ENCODE results near the gene KCNQ4.

KCNQ4 gene

GRCh38 chr1:40774266-40774998 is 9.2 kb upstream of the KCNQ4 start:
- Histone ChIP-seq H3K4me3 (ENCODE audit: low read depth in 1 of 2, low read length in 2 of 2) (no peak overlapping the region), H3K9ac (ENCODE audit: low read depth, low read length) (no peak overlapping the region), H3K79me2 (ENCODE audit: insufficient read depth, low read length) (no peaks in the 10 kb centered on the region), H2AFZ (ENCODE audit: low read depth, low read length) (no peak overlapping the region), H3K27ac (ENCODE audit: low read length) (no peak overlapping the region), H4K20me1 (ENCODE audit: insufficient read depth, low read length) (0 out of 2 replicates have a peak, but pooled peaks cover 5% of the 10 kb centered on the region), H3K36me3 (ENCODE audit: insufficient read depth, low read length) (peaks cover 52% of the 10 kb centered on the region), H3K27me3 (ENCODE audit: insufficient read depth, low read length, poor library complexity) (no peaks in the 10 kb centered on the region), H3K4me2 (ENCODE audit: insufficient read depth, low read length) (no peak overlapping the region), H3K4me1 (ENCODE audit: insufficient read depth, low read length) (no peaks in the 10 kb centered on the region), H3K9me3 (ENCODE audit: insufficient read depth, low read length, severe bottlenecking) (peaks cover 15% of the 10 kb centered on the region)
- ATAC-seq (ENCODE audit: insufficient read depth, low read depth) (peak; percentile 61; the same call in 2 of the 3 replicates), DNase-seq (peak; percentile 54)
- TF ChIP-seq EZH2 (IDR thresholded peaks at IDR 0.05; ENCODE audit: borderline replicate concordance, low read depth, low read length, severe bottlenecking), result no peak
- peak; percentile 76 for TF ChIP-seq CTCF (IDR thresholded peaks at IDR 0.05; ENCODE audit: borderline replicate concordance, extremely low read depth, low read length, poor library complexity, severe bottlenecking)

GRCh38 chr1:40776236-40777072 is 7.1 kb upstream of the KCNQ4 start:
- Histone ChIP-seq H3K27ac (ENCODE audit: low read length) (no peak overlapping the region), H3K79me2 (ENCODE audit: insufficient read depth, low read length) (no peaks in the 10 kb centered on the region), H3K36me3 (ENCODE audit: insufficient read depth, low read length) (peaks cover 33% of the 10 kb centered on the region), H2AFZ (ENCODE audit: low read depth, low read length) (no peak overlapping the region), H3K27me3 (ENCODE audit: insufficient read depth, low read length, poor library complexity) (no peaks in the 10 kb centered on the region), H3K4me1 (ENCODE audit: insufficient read depth, low read length) (no peaks in the 10 kb centered on the region), H3K4me2 (ENCODE audit: insufficient read depth, low read length) (no peak overlapping the region), H4K20me1 (ENCODE audit: insufficient read depth, low read length) (no peaks in the 10 kb centered on the region), H3K9me3 (ENCODE audit: insufficient read depth, low read length, severe bottlenecking) (peaks cover 15% of the 10 kb centered on the region), H3K4me3 (ENCODE audit: low read depth in 1 of 2, low read length in 2 of 2) (no peak overlapping the region), H3K9ac (ENCODE audit: low read depth, low read length) (no peak overlapping the region)
- ATAC-seq (ENCODE audit: insufficient read depth, low read depth) (no peak), DNase-seq (no peak)
- no peak for TF ChIP-seq EZH2 (IDR thresholded peaks at IDR 0.05; ENCODE audit: borderline replicate concordance, low read depth, low read length, severe bottlenecking)
- TF ChIP-seq CTCF (IDR thresholded peaks at IDR 0.05; ENCODE audit: borderline replicate concordance, extremely low read depth, low read length, poor library complexity, severe bottlenecking), result no peak

- no peaks in the 10 kb centered on the region for H3K79me2 ChIP-seq (ENCODE audit: insufficient read depth, low read length)
- H3K9ac ChIP-seq (ENCODE audit: low read depth, low read length), result no peak overlapping the region
- H3K4me2 ChIP-seq (ENCODE audit: insufficient read depth, low read length), result no peak overlapping the region
- H2AFZ ChIP-seq (ENCODE audit: low read depth, low read length), result no peak overlapping the region
- no peaks in the 10 kb centered on the region for H3K4me1 ChIP-seq (ENCODE audit: insufficient read depth, low read length)
- ATAC-seq (ENCODE audit: insufficient read depth, low read depth), result no peak
- no peak overlapping the region for H3K4me3 ChIP-seq (ENCODE audit: low read depth in 1 of 2, low read length in 2 of 2)
- H3K27ac ChIP-seq (ENCODE audit: low read length), result no peak overlapping the region
- peaks cover 25% of the 10 kb centered on the region; the same call in 1 of the 2 replicates for H3K36me3 ChIP-seq (ENCODE audit: insufficient read depth, low read length)
- DNase-seq, result no peak
- no peaks in the 10 kb centered on the region for H4K20me1 ChIP-seq (ENCODE audit: insufficient read depth, low read length)
- no peaks in the 10 kb centered on the region for H3K27me3 ChIP-seq (ENCODE audit: insufficient read depth, low read length, poor library complexity)
- TF ChIP-seq EZH2 (IDR thresholded peaks at IDR 0.05; ENCODE audit: borderline replicate concordance, low read depth, low read length, severe bottlenecking), result no peak
- no peak for TF ChIP-seq CTCF (IDR thresholded peaks at IDR 0.05; ENCODE audit: borderline replicate concordance, extremely low read depth, low read length, poor library complexity, severe bottlenecking)
- peaks cover 15% of the 10 kb centered on the region for H3K9me3 ChIP-seq (ENCODE audit: insufficient read depth, low read length, severe bottlenecking)
Observed at GRCh38 chr1:40777224-40777970, 6.2 kb upstream of the KCNQ4 start.

Measured in DND-41 (cell line).